Fibroblast of gingiva (primary cell): ENCODE results near the gene OTOA.
"Not testable (repeated sequence)": the region's sequence is repeated elsewhere in the genome, so short reads cannot be mapped to it uniquely, and the experiment has no call there.

ENCODE experiments used
- DNase-seq: peaks from one replicate; pipeline ENCODE4 v3.0.0-alpha.2; 2011; ENCODE audit warnings: low read depth

OTOA gene

GRCh38 chr16:21680714-21681113 lies 16.9 kb downstream of the OTOA start:
- DNase-seq: not testable (repeated sequence)

GRCh38 chr16:21683184-21683583 lies 19.4 kb downstream of the OTOA start:
- DNase-seq: no peak

- DNase-seq: no peak
Observed at GRCh38 chr16:21684199-21684598, 20.4 kb downstream of the OTOA start.

- no peak for DNase-seq
Observed at GRCh38 chr16:21685034-21685455, 21.3 kb downstream of the OTOA start.

GRCh38 chr16:21689107-21689506 lies 25.3 kb downstream of the OTOA start:
- no peak for DNase-seq

GRCh38 chr16:21690967-21691366 lies 27.2 kb downstream of the OTOA start:
- not testable (repeated sequence) for DNase-seq

GRCh38 chr16:21694609-21695008 lies 30.8 kb downstream of the OTOA start:
- no peak for DNase-seq

- no peak for DNase-seq
Observed at GRCh38 chr16:21697032-21697431, 33.3 kb downstream of the OTOA start.

- DNase-seq: no peak
Observed at GRCh38 chr16:21698169-21699032, 34.6 kb downstream of the OTOA start.

- no peak for DNase-seq
Observed at GRCh38 chr16:21701271-21701670, 37.5 kb downstream of the OTOA start.

GRCh38 chr16:21702276-21702675 lies 38.5 kb downstream of the OTOA start:
- no peak for DNase-seq

GRCh38 chr16:21703156-21703555 lies 39.4 kb downstream of the OTOA start:
- no peak for DNase-seq

GRCh38 chr16:21703589-21704174 lies 39.9 kb downstream of the OTOA start:
- DNase-seq: no peak

- DNase-seq: no peak
Observed at GRCh38 chr16:21704266-21704665, 40.5 kb downstream of the OTOA start.

GRCh38 chr16:21704733-21705132 lies 41.0 kb downstream of the OTOA start:
- no peak for DNase-seq

- DNase-seq: peak; percentile 47
Observed at GRCh38 chr16:21708533-21709115, 44.9 kb downstream of the OTOA start.

- DNase-seq: no peak
Observed at GRCh38 chr16:21710938-21711337, 47.2 kb downstream of the OTOA start.

GRCh38 chr16:21713549-21714368 lies 50.0 kb downstream of the OTOA start:
- no peak for DNase-seq

- not testable (repeated sequence) for DNase-seq
Observed at GRCh38 chr16:21714369-21714618, 50.5 kb downstream of the OTOA start.

GRCh38 chr16:21717608-21718007 lies 53.8 kb downstream of the OTOA start:
- no peak for DNase-seq

- no peak for DNase-seq
Observed at GRCh38 chr16:21719283-21719682, 55.5 kb downstream of the OTOA start.

GRCh38 chr16:21720533-21720932 lies 56.8 kb downstream of the OTOA start:
- DNase-seq: no peak
